HepG2 (cell line): ENCODE measurements around the gene LYPD4. TPM values are rescaled to one million over a fixed set of nuclear protein-coding genes. Genes with fewer than 3 reads are reported as not detected.

Source experiments
- ATAC-seq: fragments of 200-7000 bp; cut with Tn5 transposase; 3 replicates; pipeline ENCODE4 v1.9.1; 2020; ENCODE audit warnings: mild to moderate bottlenecking, moderate library complexity
- BruUV-seq: library from RNA; stranded (reverse); fragments of 400-500 nt; replicated peaks from 2 replicates; lab custom pipeline; 2021; lab: Mats Ljungman, UMichigan
- CTCF ChIA-PET: fragments of 300-600 bp; formaldehyde crosslinking; extraction: SDS; loops from one replicate; lab custom pipeline; 2021; ENCODE audit warnings: low total read pairs, inconsistent platforms, low intra/inter-chr PET ratio; lab: Yijun Ruan, JAX
- POLR2A ChIA-PET: fragments of 350-600 bp; sonication (Branson Sonifier 250); formaldehyde crosslinking; loops from one replicate; lab custom pipeline; 2020; ENCODE audit warnings: antibody characterized with exemption, inconsistent platforms; lab: Yijun Ruan, JAX
- DNase-seq: peaks from one replicate; pipeline ENCODE4 v3.0.0-alpha.2; 2015; ENCODE audit warnings: low spot score
- FAIRE-seq: peaks from 3 replicates; lab custom pipeline; 2011; peaks lifted over from hg19 to GRCh38; lab: Jason Lieb, UNC
- H2AFZ ChIP-seq: one replicate; pipeline ENCODE4 v1.6.1; 2011; ENCODE audit warnings: low read length, inconsistent platforms
- H3K27ac ChIP-seq: fragments of 300-600 bp; 3 replicates; pipeline ENCODE4 v1.8.0; 2011; ENCODE audit warnings: mixed run types, mild to moderate bottlenecking, mixed read lengths, low read length, inconsistent platforms; ENCODE audit not compliant: insufficient read depth; ENCODE audit errors: extremely low read length
- H3K27me3 ChIP-seq, 2 experiments: fragments of 200-600 bp in 1 of 2; 2 replicates in 1 of 2; 3 replicates in 1 of 2; pipeline versions ENCODE4 v1.6.0 to v1.8.0; 2011; ENCODE audit warnings: low read length in 2 of 2, mild to moderate bottlenecking in 2 of 2, moderate library complexity in 2 of 2, inconsistent platforms in 1 of 2; ENCODE audit not compliant: insufficient read depth in 2 of 2, control insufficient read depth in 1 of 2
- H3K36me3 ChIP-seq, 2 experiments: fragments of 200-600 bp in 1 of 2; replicated peaks in 1 of 2; 2 replicates in 1 of 2; 3 replicates in 1 of 2; pipeline versions ENCODE4 v1.5.1 to v1.8.0; 2011; ENCODE audit warnings: low read length in 2 of 2, inconsistent platforms in 1 of 2; ENCODE audit not compliant: insufficient read depth in 2 of 2, control insufficient read depth in 1 of 2
- H3K4me1 ChIP-seq: 2 replicates; pipeline ENCODE4 v1.5.1; 2012; ENCODE audit warnings: low read length, inconsistent platforms; ENCODE audit not compliant: insufficient read depth
- H3K4me2 ChIP-seq: 2 replicates; pipeline ENCODE4 v1.6.0; 2011; ENCODE audit warnings: low read depth, low read length, inconsistent platforms
- H3K4me3 ChIP-seq, 3 experiments: fragments of 200-600 bp in 1 of 3; sonication (generic), shearing (Covaris generic) in 1 of 3; replicated peaks in 1 of 3; 2 replicates each; pipeline ENCODE4 v1.5.1; 2011 to 2016; ENCODE audit warnings: low read length in 3 of 3, inconsistent platforms in 2 of 3, low read depth in 2 of 3, mild to moderate bottlenecking in 2 of 3, control low read depth in 1 of 3, mixed read lengths in 1 of 3; ENCODE audit not compliant: insufficient read depth in 1 of 3
- H3K79me2 ChIP-seq: one replicate; pipeline ENCODE4 v1.6.1; 2011; ENCODE audit warnings: low read length, inconsistent platforms; ENCODE audit not compliant: insufficient read depth
- H3K9ac ChIP-seq: 2 replicates; pipeline ENCODE4 v1.6.0; 2011; ENCODE audit warnings: mild to moderate bottlenecking, low read depth, low read length, inconsistent platforms; ENCODE audit not compliant: insufficient read depth
- H3K9me3 ChIP-seq: 2 replicates; pipeline ENCODE4 v1.5.1; 2012; ENCODE audit warnings: mild to moderate bottlenecking, low read length
- H4K20me1 ChIP-seq: 2 replicates; pipeline ENCODE4 v1.6.0; 2011; ENCODE audit warnings: inconsistent platforms, mild to moderate bottlenecking, low read length, moderate library complexity; ENCODE audit not compliant: insufficient read depth
- HNF4A ChIP-seq: sonication (generic); formaldehyde crosslinking; IDR thresholded peaks from 2 replicates; pipeline ENCODE4 v1.4.0; 2020; ENCODE audit warnings: missing genetic modification reagents
- MBNL3 ChIP-seq: fragments of 250-450 bp; sonication (Bioruptor Pico); conservative IDR thresholded peaks from 2 replicates; pipeline ENCODE4 v1.8.0; 2022; ENCODE audit warnings: mild to moderate bottlenecking, inconsistent platforms
- MYC ChIP-seq: sonication (generic); formaldehyde crosslinking; IDR thresholded peaks from 2 replicates; pipeline ENCODE4 v1.9.0; 2021; ENCODE audit warnings: missing genetic modification reagents, borderline replicate concordance
- PHF21A ChIP-seq: sonication (generic); formaldehyde crosslinking; IDR thresholded peaks from 2 replicates; pipeline ENCODE4 v1.5.0; 2020; ENCODE audit warnings: mild to moderate bottlenecking, missing genetic modification reagents
- SCMH1 ChIP-seq: sonication (generic); formaldehyde crosslinking; IDR thresholded peaks from 2 replicates; pipeline ENCODE4 v1.9.0; 2021; ENCODE audit warnings: missing genetic modification reagents, mild to moderate bottlenecking, borderline replicate concordance
- TEAD2 ChIP-seq: sonication (generic); formaldehyde crosslinking; IDR thresholded peaks from 2 replicates; pipeline ENCODE4 v1.9.0; 2021; ENCODE audit warnings: missing genetic modification reagents
- ZNF547 ChIP-seq: sonication (generic); formaldehyde crosslinking; IDR thresholded peaks from 2 replicates; pipeline ENCODE4 v1.5.1; 2020; ENCODE audit warnings: mild to moderate bottlenecking, missing genetic modification reagents
- ZNF766 ChIP-seq: sonication (generic); formaldehyde crosslinking; IDR thresholded peaks from 2 replicates; pipeline ENCODE4 v1.5.0; 2020; ENCODE audit warnings: missing genetic modification reagents, borderline replicate concordance
- WGBS: methylation state at CpG from one replicate; pipeline ENCODE4 v1.1.6; 2017; ENCODE audit warnings: low lambda C conversion rate; 5-methylcytosine and 5-hydroxymethylcytosine counted together
- in situ Hi-C: cut with HindIII; loops from 2 replicates; pipeline ENCODE4 v1.10.0; 2017; ENCODE audit warnings: low pct_unique_long_range_greater_than_20kb; ENCODE audit not compliant: extremely low pct_ligation_motif_present
- intact Hi-C: fragments of 100-400 bp; cut with micrococcal nuclease; formaldehyde crosslinking; loops from one replicate; pipeline ENCODE4 v1.10.0; 2022; ENCODE audit not compliant: unreplicated experiment
- polyA plus RNA-seq, 8 experiments: library from polyadenylated mRNA; depleted of rRNA in 3 of 8; stranded (reverse) in 7 of 8; unstranded in 1 of 8; fragments of >200 nt; fragmentation: Illumina TruSeq in 4 of 8; extraction: Trizol in 4 of 8; gene quantifications; 2 replicates each; pipeline versions ENCODE4 v1.2.1 to v1.2.3, GENCODE V29; 2011 to 2016; ENCODE audit warnings: low read depth in 4 of 8, missing spikeins in 1 of 8, mixed read lengths in 1 of 8; ENCODE audit not compliant: insufficient read depth in 1 of 8
- total RNA-seq, 5 experiments: library from RNA; depleted of rRNA; stranded (reverse); fragments of >200 nt; fragmentation: Illumina TruSeq; extraction: Trizol; gene quantifications; 2 replicates each; pipeline ENCODE4 v1.2.3, GENCODE V29; 2016; ENCODE audit warnings: low read depth in 1 of 5
- TF ChIP-seq, protein P1 (sequence below): fragments of 450-650 bp; IDR thresholded peaks from 2 replicates; pipeline ENCODE4 v1.6.1; 2016

LYPD4 gene
- total and polyA plus RNA-seq, 2 of the 13 experiments (the other 11 are each of a cell fraction or from before 2014, with no cell fraction given): not detected

DNA sequence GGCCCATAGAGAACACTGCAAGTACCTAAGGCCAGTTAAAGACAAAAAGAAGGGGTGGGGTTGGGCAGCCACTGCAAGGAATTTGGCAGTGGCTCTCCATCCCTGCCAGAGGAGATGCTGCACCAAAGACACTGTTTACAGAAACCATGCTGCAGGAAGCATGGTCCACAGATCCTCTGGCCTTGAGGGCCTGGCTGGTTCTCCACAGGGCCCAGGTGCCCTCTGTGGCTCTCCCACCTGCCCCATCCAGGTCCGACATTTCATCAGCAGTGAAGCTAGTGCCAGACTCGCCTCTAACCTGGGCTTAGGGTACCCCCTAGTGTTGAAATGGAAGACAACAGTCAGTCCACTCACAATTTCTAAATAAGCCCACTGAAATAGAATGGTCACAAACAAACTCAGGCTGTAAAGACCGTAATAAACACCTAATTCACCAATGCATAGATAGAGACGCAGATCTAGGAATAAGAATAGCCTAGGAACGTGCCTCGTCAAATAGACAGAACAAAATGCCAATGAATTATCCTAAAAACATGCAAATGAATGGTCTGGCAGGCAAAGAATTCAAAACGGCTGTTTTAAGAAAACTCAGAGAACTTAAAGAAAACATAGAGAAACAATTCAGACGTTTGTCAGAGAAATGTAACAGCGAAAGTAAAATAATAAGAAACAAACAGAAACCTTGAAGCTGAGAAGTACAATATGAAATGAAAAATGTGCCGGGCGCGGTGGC lies 23.3 kb downstream of the LYPD4 start (continued):
- TF ChIP-seq TEAD2 (CRISPR knock-in tag): no peak
- no peak for TF ChIP-seq MYC (CRISPR knock-in tag)
- TF ChIP-seq PHF21A (CRISPR knock-in tag): no peak
- TF ChIP-seq MBNL3 (CRISPR knock-in tag): no peak
- TF ChIP-seq ZNF766 (CRISPR knock-in tag): no peak

DNA sequence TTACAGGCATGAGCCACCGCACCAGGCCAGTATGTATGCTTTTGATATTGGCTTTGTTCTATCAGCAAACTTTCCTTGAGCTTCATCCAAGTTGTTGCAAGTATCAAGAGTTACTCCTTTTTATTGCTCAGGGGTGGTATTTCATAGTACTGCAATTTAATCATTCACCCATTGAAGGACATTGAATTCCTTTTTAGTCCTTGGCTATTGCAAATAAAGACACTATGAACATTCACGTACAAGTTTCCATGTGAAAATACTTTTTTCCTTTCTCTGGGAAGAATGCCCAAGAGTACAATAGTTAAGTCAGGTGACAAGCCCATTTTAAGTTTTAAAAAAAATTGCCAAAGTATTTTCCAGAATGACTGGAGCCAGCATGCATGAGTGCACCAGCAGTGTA lies 27.7 kb downstream of the LYPD4 start:
- no peak for ATAC-seq
- POLR2A ChIA-PET: no interaction called here

GRCh38 chr19:41815301-41815700 lies 29.2 kb downstream of the LYPD4 start:
- ChIA-PET POLR2A (no interaction called here), CTCF (no interaction called here)
- no peak for ATAC-seq
- no TSS peak for BruUV-seq
- no peak overlapping the region for H3K4me3 ChIP-seq
- no peak overlapping the region for H3K4me2 ChIP-seq
- no peaks in the 10 kb centered on the region for H3K36me3 ChIP-seq
- in situ Hi-C loops: no loop called here
- no peaks in the 10 kb centered on the region for H3K79me2 ChIP-seq
- H4K20me1 ChIP-seq: no peaks in the 10 kb centered on the region
- no peak overlapping the region for H3K27ac ChIP-seq
- H3K9ac ChIP-seq: no peak overlapping the region
- no peak for TF ChIP-seq HNF4A
- TF ChIP-seq, protein P1, sequence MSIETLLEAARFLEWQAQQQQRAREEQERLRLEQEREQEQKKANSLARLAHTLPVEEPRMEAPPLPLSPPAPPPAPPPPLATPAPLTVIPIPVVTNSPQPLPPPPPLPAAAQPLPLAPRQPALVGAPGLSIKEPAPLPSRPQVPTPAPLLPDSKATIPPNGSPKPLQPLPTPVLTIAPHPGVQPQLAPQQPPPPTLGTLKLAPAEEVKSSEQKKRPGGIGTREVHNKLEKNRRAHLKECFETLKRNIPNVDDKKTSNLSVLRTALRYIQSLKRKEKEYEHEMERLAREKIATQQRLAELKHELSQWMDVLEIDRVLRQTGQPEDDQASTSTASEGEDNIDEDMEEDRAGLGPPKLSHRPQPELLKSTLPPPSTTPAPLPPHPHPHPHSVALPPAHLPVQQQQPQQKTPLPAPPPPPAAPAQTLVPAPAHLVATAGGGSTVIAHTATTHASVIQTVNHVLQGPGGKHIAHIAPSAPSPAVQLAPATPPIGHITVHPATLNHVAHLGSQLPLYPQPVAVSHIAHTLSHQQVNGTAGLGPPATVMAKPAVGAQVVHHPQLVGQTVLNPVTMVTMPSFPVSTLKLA: peak; percentile 78
- no peak for DNase-seq
- no peak for FAIRE-seq
- intact Hi-C loops: no loop called here
- no peaks in the 10 kb centered on the region for H3K9me3 ChIP-seq
- H3K27me3 ChIP-seq: no peaks in the 10 kb centered on the region
- 2% methylated on average over 4 of the region's 4 CpGs for WGBS
- H2AFZ ChIP-seq: no peak overlapping the region
- H3K4me1 ChIP-seq: no peaks in the 10 kb centered on the region

More for the DNA sequence above, 27.7 kb downstream of the LYPD4 start:
- TF ChIP-seq ZNF547 (no peak), SCMH1 (no peak)
- Histone ChIP-seq H3K36me3 (no peaks in the 10 kb centered on the region), H2AFZ (no peak overlapping the region), H3K27ac (no peak overlapping the region), H3K4me3 (no peak overlapping the region), H3K9me3 (no peaks in the 10 kb centered on the region), H3K79me2 (no peaks in the 10 kb centered on the region), H3K4me1 (no peaks in the 10 kb centered on the region), H3K27me3 (0 out of 5 replicates have a peak, but pooled peaks cover 0 to 6% of the 10 kb centered on the region in 2 experiments), H4K20me1 (no peaks in the 10 kb centered on the region), H3K4me2 (no peak overlapping the region), H3K9ac (no peak overlapping the region)
- BruUV-seq: no TSS peak
- WGBS: 10% methylated on average over 2 of the region's 2 CpGs
- CTCF ChIA-PET: no interaction called here
- intact Hi-C loops (no loop called here), in situ Hi-C loops (no loop called here)
- FAIRE-seq: no peak
- no peak for DNase-seq
